Osteoblast (primary cell): ENCODE data around the gene ANKRD6. TPM values are rescaled to one million over a fixed set of nuclear protein-coding genes. Genes with fewer than 3 reads are reported as not detected.

Source experiments
- DNase-seq: peaks from one replicate; pipeline ENCODE4 v3.0.0; 2011; ENCODE audit warnings: low spot score, mixed read lengths; ENCODE audit not compliant: insufficient read length; ENCODE audit errors: missing footprints
- H2AFZ ChIP-seq: 2 replicates; pipeline ENCODE4 v1.6.0; 2011; ENCODE audit warnings: mild to moderate bottlenecking, low read length
- H3K27ac ChIP-seq: 2 replicates; pipeline ENCODE4 v1.5.1; 2011; ENCODE audit warnings: mild to moderate bottlenecking, low read depth, low read length, moderate library complexity
- H3K27me3 ChIP-seq: 2 replicates; pipeline ENCODE4 v1.6.0; 2012; ENCODE audit warnings: mild to moderate bottlenecking, control low read depth, inconsistent platforms, low read length, moderate library complexity; ENCODE audit not compliant: insufficient read depth
- H3K36me3 ChIP-seq: 2 replicates; pipeline ENCODE4 v1.5.1; 2011; ENCODE audit warnings: mild to moderate bottlenecking, low read length, control low read depth, moderate library complexity; ENCODE audit not compliant: insufficient read depth
- H3K4me1 ChIP-seq: 2 replicates; pipeline ENCODE4 v1.5.1; 2011; ENCODE audit warnings: mild to moderate bottlenecking, low read length, control low read depth, moderate library complexity; ENCODE audit not compliant: insufficient read depth
- H3K4me2 ChIP-seq: 2 replicates; pipeline ENCODE4 v1.6.0; 2011; ENCODE audit warnings: mild to moderate bottlenecking, low read length; ENCODE audit not compliant: insufficient read depth
- H3K4me3 ChIP-seq: fragments of 200-600 bp; sonication (generic); 3 replicates; pipeline ENCODE4 v1.5.1; 2012; ENCODE audit warnings: mild to moderate bottlenecking, low read length, inconsistent platforms; ENCODE audit not compliant: insufficient read depth
- H3K79me2 ChIP-seq: 2 replicates; pipeline ENCODE4 v1.6.0; 2012; ENCODE audit warnings: mild to moderate bottlenecking, low read length, control low read depth, inconsistent platforms; ENCODE audit not compliant: insufficient read depth
- H3K9me3 ChIP-seq: 2 replicates; pipeline ENCODE4 v1.5.1; 2011; ENCODE audit warnings: low read depth, low read length, control low read depth
- H4K20me1 ChIP-seq: 2 replicates; pipeline ENCODE4 v1.6.0; 2012; ENCODE audit warnings: mild to moderate bottlenecking, low read length, control low read depth; ENCODE audit not compliant: insufficient read depth
- CTCF ChIP-seq: IDR thresholded peaks from 2 replicates; pipeline ENCODE4 v1.5.1; 2011; ENCODE audit warnings: mild to moderate bottlenecking, low read depth, low read length, moderate library complexity; ENCODE audit errors: extremely low read depth
- total RNA-seq: library from RNA; depleted of rRNA; stranded (reverse); fragments of >200 nt; gene quantifications from 2 replicates; pipeline ENCODE4 v1.2.3, GENCODE V29; 2012

ANKRD6 gene
- total RNA-seq, 1 donor, result 11.2 TPM

- no peaks in the 10 kb centered on the region for H3K36me3 ChIP-seq
- H3K9me3 ChIP-seq, result no peaks in the 10 kb centered on the region
- H3K27ac ChIP-seq, result no peak overlapping the region
- peaks cover 6% of the 10 kb centered on the region for H3K4me1 ChIP-seq
- H2AFZ ChIP-seq, result no peak overlapping the region
- H3K27me3 ChIP-seq, result no peaks in the 10 kb centered on the region
- TF ChIP-seq CTCF, result no peak
- H3K4me3 ChIP-seq, result no peak overlapping the region
- no peaks in the 10 kb centered on the region for H3K79me2 ChIP-seq
- H3K4me2 ChIP-seq, result no peak overlapping the region
- DNase-seq, result no peak
- H4K20me1 ChIP-seq, result no peaks in the 10 kb centered on the region
These were observed 182.9 kb downstream of the ANKRD6 start for GRCh38 chr6:89615882-89616281.

GRCh38 chr6:89616531-89616930, 183.6 kb downstream of the ANKRD6 start:
- H4K20me1 ChIP-seq, result no peaks in the 10 kb centered on the region

GRCh38 chr6:89618026-89618425, 185.1 kb downstream of the ANKRD6 start:
- DNase-seq, result no peak
- Histone ChIP-seq H3K4me2 (no peak overlapping the region), H3K27me3 (no peaks in the 10 kb centered on the region), H3K4me1 (no peaks in the 10 kb centered on the region), H2AFZ (no peak overlapping the region), H3K36me3 (no peaks in the 10 kb centered on the region), H3K4me3 (no peak overlapping the region), H3K27ac (no peak overlapping the region), H4K20me1 (no peaks in the 10 kb centered on the region), H3K9me3 (no peaks in the 10 kb centered on the region), H3K79me2 (no peaks in the 10 kb centered on the region)
- TF ChIP-seq CTCF, result no peak

More at GRCh38 chr6:89616531-89616930, 183.6 kb downstream of the ANKRD6 start:
- no peak for TF ChIP-seq CTCF
- no peak overlapping the region for H3K4me2 ChIP-seq
- H3K27ac ChIP-seq, result no peak overlapping the region
- H3K36me3 ChIP-seq, result no peaks in the 10 kb centered on the region
- no peak overlapping the region for H3K4me3 ChIP-seq
- no peaks in the 10 kb centered on the region for H3K9me3 ChIP-seq
- peaks cover 3% of the 10 kb centered on the region for H3K4me1 ChIP-seq
- H2AFZ ChIP-seq, result no peak overlapping the region
- H3K79me2 ChIP-seq, result no peaks in the 10 kb centered on the region
- no peak for DNase-seq
- H3K27me3 ChIP-seq, result no peaks in the 10 kb centered on the region

GRCh38 chr6:89619567-89619966, 186.6 kb downstream of the ANKRD6 start:
- no peak for DNase-seq
- no peak overlapping the region for H3K27ac ChIP-seq
- no peaks in the 10 kb centered on the region for H3K36me3 ChIP-seq
- H3K9me3 ChIP-seq, result no peaks in the 10 kb centered on the region
- no peaks in the 10 kb centered on the region for H3K4me1 ChIP-seq
- no peak for TF ChIP-seq CTCF
- no peaks in the 10 kb centered on the region for H3K79me2 ChIP-seq
- no peak overlapping the region for H3K4me2 ChIP-seq
- H3K27me3 ChIP-seq, result no peaks in the 10 kb centered on the region
- no peak overlapping the region for H3K4me3 ChIP-seq
- no peaks in the 10 kb centered on the region for H4K20me1 ChIP-seq
- H2AFZ ChIP-seq, result no peak overlapping the region
